Mesenchymal stem cell (in vitro differentiated cells and primary cell): ENCODE data around the gene NCOA5.

ENCODE experiments used
- DNase-seq: peaks from one replicate; pipeline ENCODE4 v3.0.0-alpha.2; 2013
- H2AFZ ChIP-seq: one replicate; pipeline ENCODE4 v1.6.1; 2013; ENCODE audit warnings: low read depth, mild to moderate bottlenecking, control low read depth, inconsistent platforms, low read length, moderate library complexity
- H2AK5ac ChIP-seq: 2 replicates; pipeline ENCODE4 v1.6.1; 2013; ENCODE audit warnings: low read length, moderate library complexity, mild to moderate bottlenecking, inconsistent platforms; ENCODE audit not compliant: severe bottlenecking
- H2BK120ac ChIP-seq: one replicate; pipeline ENCODE4 v1.6.1; 2013; ENCODE audit warnings: low read depth, mild to moderate bottlenecking, inconsistent platforms, low read length, moderate library complexity
- H2BK12ac ChIP-seq, 2 experiments: one replicate each; pipeline ENCODE4 v1.6.1; 2013; ENCODE audit warnings: inconsistent platforms in 2 of 2, low read length in 2 of 2, mild to moderate bottlenecking in 2 of 2, moderate library complexity in 2 of 2, control low read depth in 1 of 2
- H2BK15ac ChIP-seq: one replicate; pipeline ENCODE4 v1.6.1; 2013; ENCODE audit warnings: mild to moderate bottlenecking, low read depth, inconsistent platforms; ENCODE audit not compliant: poor library complexity, severe bottlenecking
- H2BK5ac ChIP-seq: 2 replicates; pipeline ENCODE4 v1.6.1; 2013; ENCODE audit warnings: low read depth, mild to moderate bottlenecking, low read length, control low read depth, inconsistent platforms; ENCODE audit not compliant: poor library complexity, severe bottlenecking
- H3K14ac ChIP-seq, 2 experiments: one replicate each; pipeline ENCODE4 v1.6.1; 2013; ENCODE audit warnings: inconsistent platforms in 2 of 2, low read length in 2 of 2, control low read depth in 1 of 2, mild to moderate bottlenecking in 1 of 2, moderate library complexity in 1 of 2
- H3K18ac ChIP-seq, 2 experiments: one replicate each; pipeline ENCODE4 v1.6.1; 2013; ENCODE audit warnings: inconsistent platforms in 2 of 2, low read length in 2 of 2, control low read depth in 1 of 2, low read depth in 1 of 2, mild to moderate bottlenecking in 1 of 2
- H3K23ac ChIP-seq, 2 experiments: one replicate each; pipeline ENCODE4 v1.6.1; 2013; ENCODE audit warnings: inconsistent platforms in 2 of 2, low read length in 2 of 2, mild to moderate bottlenecking in 2 of 2, moderate library complexity in 2 of 2, control low read depth in 1 of 2
- H3K27ac ChIP-seq: 2 replicates; pipeline ENCODE4 v1.5.1; 2013; ENCODE audit warnings: mild to moderate bottlenecking, moderate library complexity, low read length, control low read depth, inconsistent platforms; ENCODE audit not compliant: poor library complexity, severe bottlenecking
- H3K27me3 ChIP-seq, 2 experiments: 2 replicates each; pipeline versions ENCODE4 v1.6.1 to v1.7.0; 2013; ENCODE audit warnings: low read length in 2 of 2, mild to moderate bottlenecking in 2 of 2, moderate library complexity in 2 of 2, control low read depth in 1 of 2, inconsistent platforms in 1 of 2; ENCODE audit not compliant: control insufficient read depth in 1 of 2, insufficient read depth in 1 of 2
- H3K36me3 ChIP-seq, 2 experiments: 2 replicates each; pipeline versions ENCODE4 v1.6.1 to v1.7.0; 2013; ENCODE audit warnings: low read length in 2 of 2, control low read depth in 1 of 2, inconsistent platforms in 1 of 2, low read depth in 1 of 2, mild to moderate bottlenecking in 1 of 2; ENCODE audit not compliant: insufficient read depth in 2 of 2, control insufficient read depth in 1 of 2
- H3K4ac ChIP-seq, 2 experiments: one replicate each; pipeline ENCODE4 v1.6.1; 2013; ENCODE audit warnings: inconsistent platforms in 2 of 2, low read length in 2 of 2, mild to moderate bottlenecking in 2 of 2, moderate library complexity in 2 of 2, control low read depth in 1 of 2, low read depth in 1 of 2
- H3K4me1 ChIP-seq: 2 replicates; pipeline ENCODE4 v1.6.1; 2013; ENCODE audit warnings: low read depth, low read length, control low read depth; ENCODE audit not compliant: control insufficient read depth, insufficient read depth
- H3K4me2 ChIP-seq: 2 replicates; pipeline ENCODE4 v1.6.1; 2013; ENCODE audit warnings: low read length, mild to moderate bottlenecking, inconsistent platforms; ENCODE audit not compliant: poor library complexity, severe bottlenecking
- H3K4me3 ChIP-seq, 2 experiments: 2 replicates each; pipeline versions ENCODE4 v1.5.1 to v1.7.0; 2013; ENCODE audit warnings: low read length in 2 of 2, mild to moderate bottlenecking in 2 of 2, control low read depth in 1 of 2, low read depth in 1 of 2; ENCODE audit not compliant: insufficient read depth in 1 of 2
- H3K79me1 ChIP-seq: replicated peaks from 2 replicates; pipeline ENCODE4 v1.6.1; 2013; ENCODE audit warnings: mild to moderate bottlenecking, control low read depth, low read length, inconsistent platforms; ENCODE audit not compliant: poor library complexity, severe bottlenecking
- H3K9ac ChIP-seq: 2 replicates; pipeline ENCODE4 v1.7.0; 2013; ENCODE audit warnings: mild to moderate bottlenecking, low read length, moderate library complexity
- H3K9me3 ChIP-seq: 2 replicates; pipeline ENCODE4 v1.7.0; 2013; ENCODE audit warnings: mild to moderate bottlenecking, low read length; ENCODE audit not compliant: control insufficient read depth
- H4K8ac ChIP-seq: one replicate; pipeline ENCODE4 v1.6.1; 2013; ENCODE audit warnings: inconsistent platforms, mild to moderate bottlenecking, low read length, moderate library complexity
- H4K91ac ChIP-seq: one replicate; pipeline ENCODE4 v1.6.1; 2013; ENCODE audit warnings: mild to moderate bottlenecking, low read length, inconsistent platforms
- WGBS: methylation state at CpG from one replicate; pipeline ENCODE4 v1.1.7; 2013; ENCODE audit warnings: mixed read lengths; 5-methylcytosine and 5-hydroxymethylcytosine counted together

Gene NCOA5

DNA sequence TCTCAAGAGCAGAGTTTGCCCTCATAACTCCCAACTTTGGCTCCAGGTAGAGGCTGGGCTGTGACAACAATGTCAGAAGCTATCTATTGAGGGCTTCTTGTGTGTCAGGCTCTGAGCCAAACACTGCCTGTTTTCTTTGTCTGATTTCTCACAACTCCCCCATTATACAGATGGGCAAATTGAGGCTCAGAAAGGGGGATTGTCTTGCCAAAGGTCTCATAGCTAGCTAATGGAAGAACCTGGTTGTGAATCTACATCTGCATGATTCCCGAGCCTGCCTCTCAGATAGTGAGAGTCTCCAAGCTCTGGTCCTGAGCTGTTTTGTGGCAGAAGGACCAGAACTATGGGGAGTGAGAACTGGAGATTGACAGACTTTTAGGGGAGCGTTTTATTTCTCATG, 29.8 kb upstream of the NCOA5 start:
- peaks cover 11% of the 10 kb centered on the region for H3K4me1 ChIP-seq
- no peak for DNase-seq

DNA sequence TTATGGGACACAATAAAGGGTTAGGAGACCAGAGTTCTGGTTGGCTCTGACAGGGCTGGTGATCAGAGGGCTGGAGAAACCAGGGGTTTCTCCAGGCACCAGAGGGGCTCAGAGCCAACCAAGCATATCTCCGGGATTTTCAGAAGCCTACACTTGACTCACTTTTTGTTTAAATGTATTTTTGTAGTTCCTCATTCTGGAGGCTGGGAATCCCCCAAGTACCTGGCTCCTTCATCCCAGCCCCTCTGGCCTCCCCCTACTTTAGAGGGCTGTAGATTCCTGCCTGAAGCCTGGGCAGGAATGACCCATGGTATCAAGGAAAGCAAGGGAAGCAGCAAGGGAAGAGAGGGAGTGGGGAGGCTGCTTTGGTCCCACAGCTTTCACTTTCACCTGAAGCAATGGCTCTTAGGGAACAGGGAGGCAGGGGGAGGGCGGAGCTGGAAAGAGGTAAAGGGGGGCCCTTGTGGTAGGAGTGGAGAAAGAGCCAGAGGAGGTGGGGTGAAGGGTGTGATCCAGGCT, 29.3 kb upstream of the NCOA5 start:
- WGBS = 89% methylated on average over 1 of the region's 2 CpGs
- Histone ChIP-seq H2AK5ac (no peak overlapping the region), H2BK5ac (no peak overlapping the region), H3K4ac (no peak overlapping the region), H3K4me3 (peak overlapping the region in 1 of 2 experiments; percentile 83), H3K9ac (peak overlapping the region; percentile 79), H3K23ac (no peak overlapping the region), H3K9me3 (no peaks in the 10 kb centered on the region), H3K14ac (no peak overlapping the region), H2BK120ac (no peak overlapping the region), H3K4me2 (no peak overlapping the region), H3K18ac (no peak overlapping the region), H3K79me1 (no peaks in the 10 kb centered on the region), H3K4me1 (peaks cover 11% of the 10 kb centered on the region), H3K36me3 (peaks cover 0 to 15% of the 10 kb centered on the region in 2 experiments), H4K91ac (no peak overlapping the region), H2BK15ac (no peak overlapping the region), H3K27me3 (peaks cover 12 to 26% of the 10 kb centered on the region in 2 experiments), H2BK12ac (no peak overlapping the region), H4K8ac (no peak overlapping the region), H3K27ac (no peak overlapping the region), H2AFZ (no peak overlapping the region)
- DNase-seq = peak; percentile 5

More for the DNA sequence above, 29.8 kb upstream of the NCOA5 start:
- H3K18ac ChIP-seq = no peak overlapping the region
- H3K79me1 ChIP-seq = no peaks in the 10 kb centered on the region
- no peak overlapping the region for H3K14ac ChIP-seq
- H2BK15ac ChIP-seq = no peak overlapping the region
- no peak overlapping the region for H2BK12ac ChIP-seq
- no peak overlapping the region for H2BK120ac ChIP-seq
- peaks cover 0 to 18% of the 10 kb centered on the region in 2 experiments for H3K36me3 ChIP-seq
- H3K23ac ChIP-seq = no peak overlapping the region
- no peak overlapping the region for H2AFZ ChIP-seq
- H2BK5ac ChIP-seq = no peak overlapping the region
- H4K91ac ChIP-seq = no peak overlapping the region
- no peak overlapping the region for H4K8ac ChIP-seq
- H3K4me3 ChIP-seq = no peak overlapping the region
- H3K4ac ChIP-seq = no peak overlapping the region
- H3K9me3 ChIP-seq = no peaks in the 10 kb centered on the region
- no peak overlapping the region for H3K4me2 ChIP-seq
- H3K27ac ChIP-seq = no peak overlapping the region
- 88% methylated on average over 2 of the region's 2 CpGs for WGBS
- peaks cover 8 to 21% of the 10 kb centered on the region in 2 experiments for H3K27me3 ChIP-seq
- H2AK5ac ChIP-seq = no peak overlapping the region
- H3K9ac ChIP-seq = no peak overlapping the region

DNA sequence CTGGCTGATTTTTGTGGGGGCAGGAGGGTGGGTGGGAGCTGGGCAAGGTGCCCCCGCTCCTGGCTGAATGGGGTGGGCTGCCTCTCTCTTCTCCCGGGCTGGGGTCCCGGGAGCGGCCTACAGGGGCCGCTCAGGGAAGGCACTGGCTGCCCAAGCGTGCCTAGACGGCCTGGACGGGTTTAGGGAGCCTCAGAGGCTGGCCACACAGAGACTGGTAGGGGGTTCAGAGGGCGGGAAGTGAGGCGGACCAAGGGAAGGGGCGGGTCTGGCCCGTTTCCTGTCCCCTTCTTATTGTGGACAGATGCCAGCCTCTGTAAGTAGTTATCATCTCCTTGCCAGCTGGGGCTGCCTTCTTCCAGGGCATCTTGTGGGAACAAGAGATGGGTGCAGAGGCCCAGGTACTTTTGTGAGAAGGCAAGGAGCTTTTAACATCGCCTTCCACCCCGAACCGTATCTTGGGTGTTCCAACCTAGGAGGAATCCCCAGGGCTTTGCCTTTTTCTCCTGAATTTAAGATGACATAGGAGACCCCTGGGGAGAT, 28.8 kb upstream of the NCOA5 start:
- Histone ChIP-seq H3K4me2 (no peak overlapping the region), H2AFZ (no peak overlapping the region), H3K4ac (no peak overlapping the region), H3K27me3 (peaks cover 18 to 25% of the 10 kb centered on the region in 2 experiments), H4K8ac (peak overlapping the region; percentile 30), H3K9ac (peak overlapping the region; percentile 79), H2AK5ac (no peak overlapping the region), H3K27ac (no peak overlapping the region), H3K4me1 (peaks cover 11% of the 10 kb centered on the region), H4K91ac (no peak overlapping the region), H3K14ac (no peak overlapping the region), H3K23ac (no peak overlapping the region), H2BK12ac (no peak overlapping the region), H3K4me3 (peak overlapping the region in 1 of 2 experiments; percentile 83), H2BK15ac (no peak overlapping the region), H3K9me3 (no peaks in the 10 kb centered on the region), H2BK5ac (no peak overlapping the region), H2BK120ac (no peak overlapping the region), H3K18ac (no peak overlapping the region), H3K36me3 (peaks cover 0 to 11% of the 10 kb centered on the region in 2 experiments), H3K79me1 (no peaks in the 10 kb centered on the region)
- DNase-seq = peak; percentile 5
- WGBS = 40% methylated on average over 14 of the region's 15 CpGs

DNA sequence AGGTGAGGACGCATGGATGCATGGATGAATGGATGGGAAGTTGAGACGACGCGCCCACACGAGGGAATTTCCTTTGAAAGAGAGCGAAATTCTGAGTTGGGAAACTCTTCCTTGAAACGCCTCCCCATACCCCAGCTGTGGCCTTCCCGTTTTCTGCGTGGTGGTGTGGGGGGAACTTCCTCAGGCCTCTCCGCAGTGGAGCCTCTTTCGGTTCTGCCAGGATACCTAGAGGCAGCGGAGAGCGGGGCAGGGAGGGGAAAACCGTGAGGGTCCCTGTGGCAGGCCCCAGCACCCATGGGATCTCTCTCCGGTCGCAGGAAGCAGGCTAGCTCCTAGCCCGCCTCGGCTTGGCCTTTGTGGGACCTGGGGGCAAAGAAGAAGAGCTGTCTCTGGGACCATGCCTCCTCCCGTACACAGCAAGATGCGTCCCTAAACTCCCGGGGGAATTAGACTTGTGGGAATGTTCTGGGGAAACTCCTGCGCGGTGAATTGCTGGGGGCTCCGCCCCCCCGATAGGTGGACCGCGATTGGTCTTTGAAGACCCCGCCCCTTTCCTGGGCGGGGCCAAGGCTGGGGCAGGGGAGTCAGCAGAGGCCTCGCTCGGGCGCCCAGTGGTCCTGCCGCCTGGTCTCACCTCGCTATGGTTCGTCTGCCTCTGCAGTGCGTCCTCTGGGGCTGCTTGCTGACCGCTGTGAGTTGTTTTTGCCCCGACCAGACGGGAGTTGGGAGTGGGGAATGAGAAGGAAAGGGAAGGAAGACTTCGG, 28.1 kb upstream of the NCOA5 start, which contains the start of gene CD40:
Gene CD40 (plus strand): TSS at position 611 of the 764 bp plus-strand sequence. CDS start 30 bp downstream, at position 641.
- Histone ChIP-seq H3K14ac (no peak within 1 kb of the TSS), H3K27ac (no peak within 1 kb of the TSS), H2BK12ac (no peak within 1 kb of the TSS), H3K36me3 (peaks cover 0 to 4% of the 10 kb centered on the region in 2 experiments), H2BK15ac (no peak within 1 kb of the TSS), H3K23ac (no peak within 1 kb of the TSS), H3K4ac (no peak within 1 kb of the TSS), H2BK120ac (no peak within 1 kb of the TSS), H3K18ac (no peak within 1 kb of the TSS), H2AK5ac (no peak within 1 kb of the TSS), H4K8ac (peak within 1 kb of the TSS; percentile 30), H3K27me3 (peaks cover 19 to 30% of the 10 kb centered on the region in 2 experiments), H3K4me2 (peak within 1 kb of the TSS; percentile 53), H3K79me1 (no peaks in the 10 kb centered on the region), H4K91ac (no peak within 1 kb of the TSS), H2BK5ac (no peak within 1 kb of the TSS), H2AFZ (no peak within 1 kb of the TSS), H3K9ac (peak within 1 kb of the TSS; percentile 79), H3K9me3 (no peaks in the 10 kb centered on the region), H3K4me3 (peak within 1 kb of the TSS; percentile 11 to 83), H3K4me1 (peaks cover 11% of the 10 kb centered on the region)
- DNase-seq = peak; percentile 85
- 15% methylated on average over 37 of the region's 40 CpGs for whole genome bisulfite sequencing
